ENCODE results near the gene PNKD. TPM values are rescaled to one million over a fixed set of nuclear protein-coding genes. Genes with fewer than 3 reads are reported as not detected.
A peak's percentile ranks its signal among the peaks of the same experiment; 100 is the strongest.

The PNKD gene
- total and polyA plus RNA-seq, 2 donors from 2014 or later, result 90.6 to 244 TPM

GRCh38 chr2:218389333-218390150 lies 119.2 kb downstream of the PNKD start:
- TF ChIP-seq CTCF (IDR thresholded peaks at IDR 0.05; ENCODE audit: borderline replicate concordance, extremely low read depth, insufficient read depth), result no peak
- H3K9ac ChIP-seq (ENCODE audit: low read length in 3 of 3), result no peak overlapping the region
- FAIRE-seq, result no peak

GRCh38 chr2:218391202-218391601 lies 120.9 kb downstream of the PNKD start:
- no peak for FAIRE-seq
- Histone ChIP-seq H3K9ac (ENCODE audit: low read length in 3 of 3) (no peak overlapping the region), H3K27ac (ENCODE audit: low read depth in 2 of 2, low read length in 2 of 2) (no peak overlapping the region), H3K9me3 (ENCODE audit: control insufficient read depth in 2 of 3, insufficient read depth in 1 of 3, low read length in 3 of 3) (no peaks in the 10 kb centered on the region), H3K4me1 (ENCODE audit: control insufficient read depth in 2 of 3, insufficient read depth in 2 of 3, low read depth in 1 of 3, low read length in 3 of 3) (peaks cover 0 to 7% (median 7%) of the 10 kb centered on the region in 3 donors), H3K36me3 (ENCODE audit: control insufficient read depth in 2 of 3, insufficient read depth in 3 of 3, low read length in 3 of 3) (no peaks in the 10 kb centered on the region), H3K27me3 (ENCODE audit: control insufficient read depth, insufficient read depth, low read length) (no peaks in the 10 kb centered on the region), H3K4me3 (ENCODE audit: low read length in 3 of 3) (no peak overlapping the region)
- TF ChIP-seq CTCF (IDR thresholded peaks at IDR 0.05; ENCODE audit: borderline replicate concordance, extremely low read depth, insufficient read depth), result no peak
- intact Hi-C loops (cut with DNase I), result loop anchor here (10.0 kb wide), 1 partner anchor 96 kb away; the partner anchor contains the start of gene TMBIM1
- peak in 1 of 5 donors; percentile 49 for DNase-seq

More at GRCh38 chr2:218389333-218390150, 119.2 kb downstream of the PNKD start:
- intact Hi-C loops (cut with DNase I), result loop anchor here (10.0 kb wide), 1 partner anchor 95 kb away; the partner anchor contains the start of gene TMBIM1
- H3K36me3 ChIP-seq (ENCODE audit: control insufficient read depth in 2 of 3, insufficient read depth in 3 of 3, low read length in 3 of 3), result no peaks in the 10 kb centered on the region
- H3K27me3 ChIP-seq (ENCODE audit: control insufficient read depth, insufficient read depth, low read length), result no peaks in the 10 kb centered on the region
- H3K4me1 ChIP-seq (ENCODE audit: control insufficient read depth in 2 of 3, insufficient read depth in 2 of 3, low read depth in 1 of 3, low read length in 3 of 3), result peaks cover 0 to 7% (median 7%) of the 10 kb centered on the region in 3 donors
- H3K27ac ChIP-seq (ENCODE audit: low read depth in 2 of 2, low read length in 2 of 2), result no peak overlapping the region
- no peak overlapping the region for H3K4me3 ChIP-seq (ENCODE audit: low read length in 3 of 3)
- H3K9me3 ChIP-seq (ENCODE audit: control insufficient read depth in 2 of 3, insufficient read depth in 1 of 3, low read length in 3 of 3), result no peaks in the 10 kb centered on the region
- DNase-seq, result peak in 1 of 5 donors; percentile 40

GRCh38 chr2:218392459-218392858 lies 122.1 kb downstream of the PNKD start:
- no peak for TF ChIP-seq CTCF (IDR thresholded peaks at IDR 0.05; ENCODE audit: borderline replicate concordance, extremely low read depth, insufficient read depth)
- intact Hi-C loops (cut with DNase I), result loop anchor here (10.0 kb wide), 1 partner anchor 98 kb away; the partner anchor contains the start of gene TMBIM1
- no peak for DNase-seq

More at GRCh38 chr2:218392459-218392858, 122.1 kb downstream of the PNKD start:
- no peak for FAIRE-seq
- Histone ChIP-seq H3K27ac (ENCODE audit: low read depth in 2 of 2, low read length in 2 of 2) (no peak overlapping the region), H3K36me3 (ENCODE audit: control insufficient read depth in 2 of 3, insufficient read depth in 3 of 3, low read length in 3 of 3) (no peaks in the 10 kb centered on the region), H3K9ac (ENCODE audit: low read length in 3 of 3) (no peak overlapping the region), H3K4me3 (ENCODE audit: low read length in 3 of 3) (no peak overlapping the region), H3K9me3 (ENCODE audit: control insufficient read depth in 2 of 3, insufficient read depth in 1 of 3, low read length in 3 of 3) (no peaks in the 10 kb centered on the region), H3K27me3 (ENCODE audit: control insufficient read depth, insufficient read depth, low read length) (no peaks in the 10 kb centered on the region), H3K4me1 (ENCODE audit: control insufficient read depth in 2 of 3, insufficient read depth in 2 of 3, low read depth in 1 of 3, low read length in 3 of 3) (peaks cover 0 to 10% (median 7%) of the 10 kb centered on the region in 3 donors)

Measured in kidney (tissue), 14 donors.